HG03135 (cell line): ENCODE measurements around the gene DNAJB13.

ENCODE experiments used
- ATAC-seq: cut with Tn5 transposase; IDR thresholded peaks from one replicate; pipeline ENCODE4 v1.9.1; 2021; ENCODE audit warnings: mild to moderate bottlenecking, moderate library complexity; ENCODE audit not compliant: unreplicated experiment

The DNAJB13 gene

DNA sequence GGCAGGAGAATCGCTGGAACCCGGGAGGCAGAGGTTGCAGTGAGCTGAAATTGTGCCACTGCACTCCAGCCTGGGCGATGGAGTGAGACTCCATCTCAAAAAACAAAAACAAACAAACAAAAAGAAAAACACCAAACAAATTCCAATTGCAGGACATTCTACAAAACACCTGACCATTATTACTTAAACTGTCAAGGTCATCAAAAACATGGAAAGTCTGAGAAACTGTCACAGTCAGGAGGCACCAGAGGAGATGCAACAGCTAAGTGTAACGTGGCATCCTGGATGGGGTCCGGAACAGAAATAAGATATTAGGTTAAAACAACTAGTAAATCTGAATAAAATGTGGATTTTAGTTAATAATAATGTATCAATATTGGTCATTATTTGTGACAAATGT, 914 bp upstream of the DNAJB13 start:
- no peak for ATAC-seq

GRCh38 chr11:73951797-73952196, 971 bp downstream of the DNAJB13 start:
- ATAC-seq, result no peak

- no peak for ATAC-seq
Observed at GRCh38 chr11:73956876-73957653, 6.2 kb downstream of the DNAJB13 start.

DNA sequence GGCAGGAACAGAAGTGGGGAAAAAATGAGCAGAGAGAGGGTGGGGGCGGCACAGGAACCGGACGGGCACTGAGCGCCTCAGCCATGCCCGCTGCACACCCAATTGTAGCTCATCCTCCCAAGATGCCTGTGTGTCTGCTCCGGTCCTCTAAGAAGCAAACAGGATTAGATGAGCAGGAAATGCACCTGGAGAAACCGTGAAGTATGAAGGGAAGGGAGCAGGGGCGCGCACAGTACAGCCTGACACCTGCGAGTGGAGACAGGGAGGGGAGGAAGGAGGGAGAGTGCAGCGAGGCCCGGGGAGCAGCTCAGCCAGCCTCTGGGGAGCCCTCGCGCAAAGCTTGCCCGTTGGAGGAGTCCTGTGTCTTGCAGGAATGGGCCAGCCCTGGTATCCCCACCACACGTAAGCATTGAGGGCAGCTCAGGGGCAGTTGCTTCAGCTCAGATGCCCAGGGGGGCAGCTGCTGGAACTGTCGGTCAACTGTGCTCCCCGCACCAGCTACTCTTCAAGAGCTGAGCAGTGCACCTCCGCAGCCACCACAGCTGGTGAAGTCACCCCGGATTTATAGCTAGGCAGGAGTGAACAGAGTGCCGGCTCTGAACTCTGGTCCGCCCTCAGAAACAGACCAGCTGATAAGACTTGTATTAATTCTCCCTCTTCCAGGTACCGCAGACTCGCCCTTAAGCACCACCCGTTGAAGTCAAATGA, 7.0 kb downstream of the DNAJB13 start:
- ATAC-seq, result no peak

DNA sequence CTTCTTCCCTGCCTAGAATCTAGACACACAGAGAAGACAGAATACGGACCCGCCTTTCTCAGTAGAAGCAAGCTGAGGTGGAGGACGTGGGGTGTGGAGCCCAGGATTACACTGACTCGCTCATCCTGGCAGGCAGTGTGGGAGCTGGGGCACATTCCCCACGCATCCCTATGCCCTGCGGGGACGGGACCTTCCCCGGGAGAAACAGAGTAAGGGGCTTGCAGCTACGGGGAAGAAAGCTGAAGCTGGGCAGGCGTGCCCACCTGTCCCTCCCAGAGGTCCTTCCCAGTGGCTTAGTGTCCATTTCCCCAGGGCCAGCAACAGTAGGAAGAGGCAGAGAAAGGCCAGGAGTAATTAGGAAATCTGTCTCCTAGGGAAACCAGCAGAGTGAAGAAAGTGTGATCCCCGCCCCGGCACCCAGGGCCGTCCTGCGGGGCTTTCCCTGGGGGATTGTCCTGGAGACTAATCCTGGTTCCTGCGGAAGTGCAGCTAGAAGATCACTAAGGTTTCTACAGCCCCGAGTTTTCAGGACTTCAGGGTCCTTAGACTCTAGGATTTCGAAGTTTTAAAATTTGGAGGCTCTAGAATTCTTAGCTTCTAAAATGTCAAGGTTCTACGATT, 7.8 kb downstream of the DNAJB13 start:
- no peak for ATAC-seq

DNA sequence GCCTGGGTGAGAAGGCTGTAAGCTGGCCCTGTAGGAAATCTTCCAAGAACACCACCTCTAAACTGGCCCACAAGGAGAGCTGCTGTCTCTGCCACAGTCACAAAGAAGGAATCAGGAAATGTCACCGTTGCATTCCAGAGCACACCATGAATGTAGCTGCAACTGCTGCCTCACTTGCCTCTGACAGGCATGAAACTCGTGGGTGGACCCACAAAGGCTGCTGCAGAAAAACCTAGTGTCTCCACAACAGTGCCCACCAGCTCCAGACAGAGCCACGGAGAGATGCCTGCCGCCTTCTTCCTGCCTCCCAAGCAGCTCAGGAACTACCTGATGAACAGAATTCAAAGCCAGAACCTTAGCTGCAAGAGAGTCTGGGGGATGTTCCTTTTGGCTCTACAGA, 10.5 kb downstream of the DNAJB13 start:
- no peak for ATAC-seq

- ATAC-seq, result no peak
Observed at GRCh38 chr11:73962101-73962705, 11.4 kb downstream of the DNAJB13 start.

GRCh38 chr11:73963861-73964260, 13.0 kb downstream of the DNAJB13 start:
- ATAC-seq, result no peak

- ATAC-seq, result no peak
Observed at GRCh38 chr11:73965076-73965763, 14.4 kb downstream of the DNAJB13 start.

DNA sequence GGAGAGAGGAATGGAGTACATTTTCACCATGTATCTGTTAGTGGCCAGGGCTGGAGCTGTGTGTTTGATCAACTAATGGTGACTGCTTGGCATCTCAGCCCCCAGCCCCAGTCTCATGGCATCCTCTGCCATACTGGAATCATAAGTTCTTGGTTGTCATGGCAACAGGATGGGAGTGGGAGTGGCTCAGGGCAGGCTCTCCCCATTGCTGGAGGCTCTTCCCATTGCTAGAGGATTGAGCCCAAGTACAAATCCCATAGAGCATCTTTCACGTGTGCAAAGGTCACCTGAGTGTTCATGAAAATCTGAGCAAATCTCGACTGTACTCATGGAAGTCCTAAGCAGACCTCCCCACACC, 14.9 kb downstream of the DNAJB13 start:
- ATAC-seq, result no peak

DNA sequence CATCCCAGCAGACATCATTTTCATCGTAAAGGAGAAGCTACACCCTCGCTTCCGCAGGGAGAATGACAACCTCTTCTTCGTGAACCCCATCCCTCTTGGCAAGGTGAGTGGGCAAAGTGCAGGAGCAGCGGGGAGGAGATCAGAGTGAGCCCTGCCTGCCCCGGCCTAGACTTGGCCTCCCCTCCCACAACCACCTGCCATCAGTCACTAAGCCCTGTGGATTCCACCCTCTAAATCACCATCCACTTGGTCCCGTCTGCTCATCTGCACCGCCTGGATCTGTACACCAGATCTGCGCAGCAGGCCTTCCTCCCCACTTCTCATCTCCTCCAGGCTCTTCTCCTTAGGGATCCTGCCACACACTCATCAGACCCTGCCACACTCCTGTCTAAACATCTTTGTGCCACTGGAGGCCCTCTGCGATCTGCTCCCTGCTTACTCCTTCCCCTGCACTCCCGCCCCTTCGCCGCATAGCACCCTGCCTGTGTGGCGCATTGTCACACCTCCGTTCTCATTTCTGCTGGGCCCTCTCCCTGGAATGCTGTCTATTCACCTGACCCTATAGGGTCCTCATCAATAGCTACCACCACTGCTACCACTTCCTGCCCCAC, 17.6 kb downstream of the DNAJB13 start:
- no peak for ATAC-seq

DNA sequence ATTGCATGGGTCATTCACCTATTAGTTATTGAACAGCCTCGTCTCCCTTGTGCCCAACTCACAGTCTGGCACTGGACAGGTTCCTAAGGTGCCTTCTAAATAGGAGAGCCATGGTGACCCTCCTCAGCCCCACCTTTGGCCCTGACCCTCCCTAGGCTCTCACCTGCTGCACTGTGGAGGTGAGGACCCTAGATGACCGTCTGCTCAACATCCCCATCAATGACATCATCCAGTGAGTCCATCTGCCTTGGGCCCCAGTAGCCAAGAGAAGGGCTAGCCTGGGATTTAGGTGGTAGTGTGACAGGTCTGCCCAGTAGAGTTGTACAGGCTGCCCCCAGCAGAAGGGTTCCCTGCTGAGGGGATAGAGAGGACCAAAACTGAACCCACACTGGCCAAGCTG, 18.3 kb downstream of the DNAJB13 start:
- no peak for ATAC-seq

GRCh38 chr11:73969991-73970800, 19.4 kb downstream of the DNAJB13 start:
- ATAC-seq, result no peak

- ATAC-seq, result no peak
Observed at GRCh38 chr11:73971175-73971719, 20.4 kb downstream of the DNAJB13 start.

DNA sequence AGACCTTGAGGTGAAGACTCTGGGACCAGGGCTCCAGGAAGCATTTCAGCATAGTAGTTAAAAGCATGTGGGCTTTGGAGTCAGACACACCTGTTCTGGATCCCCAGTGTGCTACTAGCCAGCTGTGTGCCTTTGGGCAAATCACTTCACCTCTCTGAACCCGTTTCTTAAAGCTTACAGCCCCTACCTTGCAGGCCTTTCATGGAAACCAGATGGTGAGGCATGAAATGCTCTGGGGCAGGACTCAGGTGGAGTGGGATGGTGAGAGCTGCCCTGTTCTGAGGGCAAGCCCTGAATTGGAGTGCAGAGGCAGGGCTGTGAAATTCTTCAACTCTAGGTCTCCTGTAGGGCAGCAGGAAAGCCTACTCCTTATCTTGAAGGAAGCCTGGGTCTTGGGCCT, 21.4 kb downstream of the DNAJB13 start:
- no peak for ATAC-seq

GRCh38 chr11:73972620-73973449, 22.0 kb downstream of the DNAJB13 start:
- no peak for ATAC-seq

- ATAC-seq, result no peak
Observed at GRCh38 chr11:73974604-73975478, 24.0 kb downstream of the DNAJB13 start.

DNA sequence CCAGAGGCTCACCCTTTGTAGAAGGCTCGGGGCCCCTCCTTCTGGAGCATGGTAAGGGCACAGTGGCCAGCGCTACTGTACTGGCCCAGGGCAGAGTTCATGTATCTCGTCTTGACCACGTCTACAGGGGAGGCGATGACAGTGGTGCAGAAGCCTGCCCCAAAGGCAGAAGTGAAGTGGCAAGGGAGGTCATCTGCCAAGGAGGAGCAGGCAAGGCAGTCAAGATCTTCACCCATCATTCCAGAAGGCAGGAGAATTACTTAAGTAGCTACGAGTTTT, 24.6 kb downstream of the DNAJB13 start:
- ATAC-seq, result no peak
